ENCODE results near the gene PHLPP1.

GRCh38 chr18:62739911-62740310, 24.6 kb downstream of the PHLPP1 start:
- TF ChIP-seq POLR2AphosphoS5 (IDR thresholded peaks at IDR 0.05) (peak in 1 of 3 donors; percentile 12), CTCF (IDR thresholded peaks at IDR 0.05) (no peak), POLR2A (IDR thresholded peaks at IDR 0.05) (no peak), EP300 (IDR thresholded peaks at IDR 0.05) (no peak)

Measured in stomach (tissue), 4 donors.